ENCODE results near the gene CES2. TPM values are rescaled to one million over a fixed set of nuclear protein-coding genes. Genes with fewer than 3 reads are reported as not detected.
A peak's percentile ranks its signal among the peaks of the same experiment; 100 is the strongest.

CES2 gene
- total RNA-seq, 1 experiment from 2014 or later: 65.7 TPM

- no TSS peak for BruUV-seq (replicated peaks)
- ChIA-PET CTCF (interaction anchor here (0.6 to 4.1 kb wide), 3 partner anchors 7 to 114 kb away, joined by 3 to 62 read pairs (median 23); partner anchors contain the start of gene CDH16), POLR2A (interaction anchor here (0.9 to 3.0 kb wide), 4 partner anchors 10 to 30 kb away, joined by 3 to 16 read pairs (median 7); no protein-coding TSS in a partner anchor)
- no peak for DNase-seq (ENCODE audit: unreplicated experiment)
- Mint-ChIP-seq H3K27ac (ENCODE audit: low read depth, unreplicated experiment) (peak overlapping the region; percentile 69), H3K27me3 (ENCODE audit: insufficient read depth, unreplicated experiment) (no peaks in the 10 kb centered on the region), H3K4me1 (ENCODE audit: insufficient read depth, unreplicated experiment) (peaks cover 36% of the 10 kb centered on the region), H3K4me3 (ENCODE audit: unreplicated experiment) (no peak overlapping the region), H3K9me3 (ENCODE audit: unreplicated experiment) (no peaks in the 10 kb centered on the region), H3K36me3 (ENCODE audit: insufficient read depth, unreplicated experiment) (peaks cover 17% of the 10 kb centered on the region)
- intact Hi-C loops (cut with micrococcal nuclease): no loop called here
- TF ChIP-seq CTCF (IDR thresholded peaks at IDR 0.05; ENCODE audit: unreplicated experiment): no peak
These were observed 9.0 kb upstream of the CES2 start for GRCh38 chr16:66926171-66926947.

- peak overlapping the region; percentile 69 for H3K27ac Mint-ChIP-seq (ENCODE audit: low read depth, unreplicated experiment)
- BruUV-seq (replicated peaks): no TSS peak
- H3K27me3 Mint-ChIP-seq (ENCODE audit: insufficient read depth, unreplicated experiment): no peaks in the 10 kb centered on the region
These were observed 8.3 kb upstream of the CES2 start for GRCh38 chr16:66926961-66927436.

GRCh38 chr16:66927918-66928649 lies 7.2 kb upstream of the CES2 start:
- H3K27me3 Mint-ChIP-seq (ENCODE audit: insufficient read depth, unreplicated experiment): no peaks in the 10 kb centered on the region
- H3K9me3 Mint-ChIP-seq (ENCODE audit: unreplicated experiment): no peaks in the 10 kb centered on the region
- DNase-seq (ENCODE audit: unreplicated experiment): peak; percentile 70
- H3K36me3 Mint-ChIP-seq (ENCODE audit: insufficient read depth, unreplicated experiment): peaks cover 22% of the 10 kb centered on the region
- intact Hi-C loops (cut with micrococcal nuclease): loop anchor here (1.0 kb wide), 1 partner anchor 33 kb away; no protein-coding TSS in a partner anchor
- H3K27ac Mint-ChIP-seq (ENCODE audit: low read depth, unreplicated experiment): peak overlapping the region; percentile 69
- peaks cover 46% of the 10 kb centered on the region for H3K4me1 Mint-ChIP-seq (ENCODE audit: insufficient read depth, unreplicated experiment)
- POLR2A ChIA-PET: interaction anchor here (0.6 to 3.0 kb wide), 16 partner anchors 8 to 168 kb away, joined by 3 to 16 read pairs (median 3); partner anchors contain the start of genes CDH16 and PDP2
- H3K4me3 Mint-ChIP-seq (ENCODE audit: unreplicated experiment): no peak overlapping the region
- TF ChIP-seq CTCF (IDR thresholded peaks at IDR 0.05; ENCODE audit: unreplicated experiment): no peak
- CTCF ChIA-PET: interaction anchor here (0.6 to 4.1 kb wide), 10 partner anchors 9 to 267 kb away, joined by 3 to 62 read pairs (median 4); partner anchors contain the start of gene CDH16
- no TSS peak for BruUV-seq (replicated peaks)

More at GRCh38 chr16:66926961-66927436, 8.3 kb upstream of the CES2 start:
- no peak for TF ChIP-seq CTCF (IDR thresholded peaks at IDR 0.05; ENCODE audit: unreplicated experiment)
- no peak overlapping the region for H3K4me3 Mint-ChIP-seq (ENCODE audit: unreplicated experiment)
- peaks cover 22% of the 10 kb centered on the region for H3K36me3 Mint-ChIP-seq (ENCODE audit: insufficient read depth, unreplicated experiment)
- intact Hi-C loops (cut with micrococcal nuclease): no loop called here
- CTCF ChIA-PET: interaction anchor here (0.6 to 4.1 kb wide), 4 partner anchors 8 to 114 kb away, joined by 3 to 62 read pairs (median 14); partner anchors contain the start of gene CDH16
- H3K9me3 Mint-ChIP-seq (ENCODE audit: unreplicated experiment): no peaks in the 10 kb centered on the region
- peaks cover 36% of the 10 kb centered on the region for H3K4me1 Mint-ChIP-seq (ENCODE audit: insufficient read depth, unreplicated experiment)
- peak; percentile 79 for DNase-seq (ENCODE audit: unreplicated experiment)
- POLR2A ChIA-PET: interaction anchor here (0.9 to 3.0 kb wide), 7 partner anchors 9 to 46 kb away, joined by 3 to 16 read pairs (median 3); partner anchors contain the start of gene PDP2
